GM19043 (cell line): ENCODE measurements around the gene ROM1.
"Not testable (repeated sequence)": the region's sequence is repeated elsewhere in the genome, so short reads cannot be mapped to it uniquely, and the experiment has no call there.

Experiments used
- ATAC-seq: cut with Tn5 transposase; IDR thresholded peaks from one replicate; pipeline ENCODE4 v1.9.1; 2021; ENCODE audit warnings: low read depth; ENCODE audit not compliant: unreplicated experiment

Gene ROM1

DNA sequence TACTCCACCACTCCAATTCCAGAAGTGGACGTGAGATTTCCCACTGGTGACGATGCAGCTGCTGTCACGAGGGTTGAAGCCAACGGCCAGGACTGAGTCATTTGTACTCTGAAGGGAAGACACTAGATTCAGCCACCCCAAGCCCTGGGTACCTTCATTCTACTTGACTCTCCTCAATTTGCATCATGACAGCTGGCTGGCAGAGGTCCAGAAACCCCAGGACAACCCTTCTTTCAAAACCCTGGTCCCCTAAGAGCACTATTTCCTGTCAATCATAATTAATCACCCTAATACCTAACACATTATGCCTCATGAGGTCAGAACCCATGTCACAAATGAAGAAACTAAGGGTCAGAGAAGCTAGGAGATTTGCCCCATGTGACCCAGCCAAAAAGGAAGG lies 5.3 kb upstream of the ROM1 start:
- no peak for ATAC-seq

- no peak for ATAC-seq
Observed at GRCh38 chr11:62608776-62609175, 4.3 kb upstream of the ROM1 start.

- no peak for ATAC-seq
Observed at GRCh38 chr11:62610403-62610802, 2.7 kb upstream of the ROM1 start.

- no peak for ATAC-seq
Observed at GRCh38 chr11:62610814-62611704, 2.0 kb upstream of the ROM1 start.

DNA sequence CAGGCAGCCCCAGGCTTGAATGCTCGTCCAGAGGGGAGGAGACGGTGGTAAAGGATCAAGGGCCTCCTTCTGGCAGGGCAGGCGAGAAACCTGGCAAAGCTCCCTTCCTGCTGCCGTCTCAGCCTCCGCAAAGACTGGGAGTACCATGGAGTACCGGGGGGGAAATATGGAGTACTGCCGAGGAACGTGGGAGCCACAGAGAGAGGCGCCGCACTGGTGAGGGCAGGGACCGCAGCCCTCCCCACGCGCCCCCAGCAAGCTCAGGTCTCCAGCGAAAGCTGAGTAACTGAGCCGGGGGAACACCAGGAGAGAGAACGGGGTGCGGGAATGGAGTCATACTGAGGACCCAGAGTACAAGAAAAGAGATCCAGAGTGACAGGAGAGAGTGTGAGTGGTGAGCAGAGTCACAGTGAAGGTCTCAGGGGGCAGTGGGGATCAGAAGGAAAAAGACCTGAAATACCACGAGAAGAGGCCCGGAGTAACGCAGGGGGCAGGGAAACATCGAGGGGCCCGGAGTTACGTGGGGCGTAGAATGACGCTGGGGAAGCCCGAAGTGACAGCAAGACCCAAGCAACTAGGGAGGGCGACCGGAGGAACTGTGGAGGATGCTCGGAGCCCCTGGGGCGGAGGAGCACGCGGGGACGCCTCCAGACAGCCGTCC lies 1.2 kb upstream of the ROM1 start:
- peak; percentile 32 for ATAC-seq

GRCh38 chr11:62613291-62613778 lies 278 bp downstream of the ROM1 start:
- no peak for ATAC-seq

DNA sequence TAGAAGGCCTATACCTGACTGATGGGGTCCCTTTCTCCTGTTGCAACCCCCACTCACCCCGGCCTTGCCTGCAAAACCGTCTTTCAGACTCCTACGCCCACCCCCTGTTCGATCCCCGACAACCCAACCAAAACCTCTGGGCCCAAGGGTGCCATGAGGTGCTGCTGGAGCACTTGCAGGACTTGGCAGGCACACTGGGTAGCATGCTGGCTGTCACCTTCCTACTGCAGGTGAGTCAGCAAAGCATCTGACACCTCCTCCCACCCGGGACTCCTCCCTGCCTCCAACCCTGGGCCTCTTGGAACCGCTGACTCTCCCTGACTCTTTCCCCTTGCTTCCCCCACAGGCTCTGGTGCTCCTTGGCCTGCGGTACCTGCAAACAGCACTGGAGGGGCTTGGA lies 1.2 kb downstream of the ROM1 start:
- ATAC-seq: no peak

GRCh38 chr11:62615521-62615920 lies 2.5 kb downstream of the ROM1 start:
- ATAC-seq: no peak

- ATAC-seq: not testable (repeated sequence)
Observed at GRCh38 chr11:62616957-62617356, 3.9 kb downstream of the ROM1 start.

GRCh38 chr11:62621027-62621566 lies 8.0 kb downstream of the ROM1 start:
- no peak for ATAC-seq

GRCh38 chr11:62621567-62622470 lies 8.8 kb downstream of the ROM1 start, which contains the start of gene B3GAT3:
Gene B3GAT3, minus strand, starts transcription at chr11:62621986. Its CDS starts 39 bp downstream, at chr11:62621947.
- ATAC-seq: peak; percentile 95

GRCh38 chr11:62622476-62623089 lies 9.5 kb downstream of the ROM1 start:
- no peak for ATAC-seq

- no peak for ATAC-seq
Observed at GRCh38 chr11:62627713-62628112, 14.7 kb downstream of the ROM1 start.

- no peak for ATAC-seq
Observed at GRCh38 chr11:62632492-62632891, 19.4 kb downstream of the ROM1 start.

DNA sequence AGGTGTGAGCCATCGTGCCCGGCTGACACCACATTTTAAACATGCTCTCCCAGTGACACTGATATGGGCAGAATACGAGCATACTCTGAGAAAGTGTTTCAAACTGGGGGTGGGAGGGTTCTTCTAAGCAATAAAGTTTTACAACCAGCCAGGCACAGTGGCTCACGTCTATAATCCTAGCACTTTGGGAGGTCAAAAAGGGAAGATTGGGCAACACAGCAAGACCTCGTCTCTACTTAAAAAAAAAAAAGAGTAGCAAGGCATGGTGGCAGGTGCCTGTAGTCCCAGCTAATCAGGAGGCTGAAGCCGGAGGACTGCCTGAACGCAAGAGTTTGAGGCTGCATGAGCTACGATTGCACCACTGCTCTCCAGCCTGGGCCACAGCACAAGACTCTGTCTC lies 31.2 kb downstream of the ROM1 start:
- ATAC-seq: no peak

DNA sequence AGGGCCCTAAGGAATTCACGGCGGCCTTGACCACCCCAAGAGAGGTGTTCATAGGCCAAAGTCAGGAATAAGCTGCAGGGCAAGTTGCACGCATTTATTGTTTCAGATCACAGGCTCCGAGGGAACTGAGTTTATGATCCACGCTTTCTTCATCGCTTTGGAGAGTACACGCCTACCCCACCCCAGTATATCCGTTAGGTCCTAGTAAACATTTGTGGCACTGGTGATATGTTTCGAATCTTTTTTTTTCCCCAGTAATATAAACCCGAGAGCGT lies 32.6 kb downstream of the ROM1 start:
- ATAC-seq: no peak

- peak; percentile 96 for ATAC-seq
Observed at GRCh38 chr11:62645946-62646824, 33.1 kb downstream of the ROM1 start, which contains the start of gene GANAB. Gene GANAB, minus strand, starts transcription at chr11:62646613. Its CDS starts 14 bp downstream, at chr11:62646599.

GRCh38 chr11:62646825-62647608 lies 34.0 kb downstream of the ROM1 start:
- ATAC-seq: no peak
